ENCODE results near the gene GABRA4.
A peak's percentile ranks its signal among the peaks of the same experiment; 100 is the strongest.

Gene GABRA4
- total RNA-seq: 0 to 0.33 (median 0.12) reads per million in 18 experiments

GRCh38 chr4:46993075-46994006 is at the start of gene GABRA4:
Gene GABRA4, minus strand, starts transcription at chr4:46993581. Its CDS starts 157 bp downstream, at chr4:46993424.
- DNase-seq: no peak

DNA sequence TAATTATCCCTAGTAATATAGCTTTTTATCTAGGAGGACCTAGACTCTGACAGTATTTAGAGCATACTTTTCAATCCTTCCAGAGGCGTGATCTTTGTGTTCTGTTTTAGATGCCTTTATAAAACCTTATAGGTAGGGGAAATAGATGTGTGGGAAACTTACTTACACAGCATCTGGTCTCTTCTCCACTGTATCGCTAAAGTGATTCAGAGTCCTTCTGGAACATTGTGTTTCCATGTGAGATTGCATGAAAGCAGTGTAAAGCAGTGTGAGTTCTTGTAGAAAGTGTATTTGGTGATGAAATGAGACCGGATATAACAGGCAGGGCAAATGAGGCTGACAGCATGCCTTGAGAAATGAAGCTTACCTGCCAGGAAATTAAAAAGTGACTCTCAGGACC is 47.4 kb upstream of the GABRA4 start:
- no peak for DNase-seq

- DNase-seq: no peak
Measured at GRCh38 chr4:47038263-47038662, 44.9 kb upstream of the GABRA4 start.

- DNase-seq: peak in 1 of 2 donors; percentile 14
Measured at GRCh38 chr4:47032405-47033106, 39.2 kb upstream of the GABRA4 start.

GRCh38 chr4:47031751-47032404 is 38.5 kb upstream of the GABRA4 start:
- DNase-seq: no peak

DNA sequence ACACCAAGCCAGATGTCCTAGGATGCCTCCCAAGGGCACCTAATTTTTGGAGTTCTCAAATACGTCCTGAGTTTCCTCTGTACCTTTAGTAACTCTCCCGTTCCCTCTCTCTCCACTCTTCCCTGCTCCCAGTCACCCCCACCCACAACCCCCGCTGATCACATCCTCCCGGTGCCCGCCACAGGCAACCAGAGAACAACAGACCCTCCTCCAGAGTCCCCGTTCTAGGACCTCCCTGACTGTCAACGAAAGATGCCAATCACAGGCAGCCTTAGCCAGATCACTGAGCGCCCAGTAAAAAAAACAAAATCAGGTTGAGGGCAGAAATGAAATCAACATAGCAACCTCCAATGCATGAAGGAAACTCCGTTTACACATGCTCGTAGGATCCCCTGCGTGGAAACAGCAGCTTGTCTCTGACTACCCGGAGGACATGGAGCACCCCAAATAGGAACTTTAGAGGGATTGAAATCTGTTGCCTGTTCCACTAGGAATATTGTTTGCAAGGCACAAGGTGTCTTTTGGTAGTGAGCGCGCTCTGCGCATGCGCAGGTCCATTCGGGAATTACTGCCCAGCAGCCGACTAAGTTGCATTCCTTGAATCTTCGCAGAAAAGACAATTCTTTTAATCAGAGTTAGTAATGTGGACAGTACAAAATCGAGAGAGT is 37.8 kb upstream of the GABRA4 start, which contains the start of gene GABRB1:
TSS of gene GABRB1 (plus strand) at position 557 of the 668 bp plus-strand sequence.
- DNase-seq: no peak

- DNase-seq: no peak
Measured at GRCh38 chr4:47017494-47017893, 24.1 kb upstream of the GABRA4 start.

DNA sequence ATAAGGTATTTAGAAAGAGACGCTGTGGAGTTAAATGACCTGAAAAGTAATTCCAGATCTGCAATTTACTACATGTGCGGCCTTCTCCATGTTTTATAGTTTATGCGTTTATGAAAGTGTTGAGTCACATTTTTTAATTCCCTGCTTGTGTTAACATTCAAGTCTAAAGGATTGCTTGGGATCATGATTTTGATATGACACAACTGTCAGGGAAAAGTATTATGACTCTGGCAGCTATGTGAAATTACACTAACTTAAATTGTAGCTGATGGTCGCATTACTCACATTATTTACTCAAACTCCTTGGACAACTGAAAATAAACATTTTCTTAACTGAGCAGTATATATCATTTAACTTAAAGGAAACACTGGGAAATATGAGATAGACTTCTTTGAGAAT is 23.7 kb upstream of the GABRA4 start:
- DNase-seq: no peak

- DNase-seq: no peak
Measured at GRCh38 chr4:47013373-47013772, 20.0 kb upstream of the GABRA4 start.

- DNase-seq: no peak
Measured at GRCh38 chr4:47012676-47013075, 19.3 kb upstream of the GABRA4 start.

GRCh38 chr4:47010912-47011446 is 17.6 kb upstream of the GABRA4 start:
- no peak for DNase-seq

DNA sequence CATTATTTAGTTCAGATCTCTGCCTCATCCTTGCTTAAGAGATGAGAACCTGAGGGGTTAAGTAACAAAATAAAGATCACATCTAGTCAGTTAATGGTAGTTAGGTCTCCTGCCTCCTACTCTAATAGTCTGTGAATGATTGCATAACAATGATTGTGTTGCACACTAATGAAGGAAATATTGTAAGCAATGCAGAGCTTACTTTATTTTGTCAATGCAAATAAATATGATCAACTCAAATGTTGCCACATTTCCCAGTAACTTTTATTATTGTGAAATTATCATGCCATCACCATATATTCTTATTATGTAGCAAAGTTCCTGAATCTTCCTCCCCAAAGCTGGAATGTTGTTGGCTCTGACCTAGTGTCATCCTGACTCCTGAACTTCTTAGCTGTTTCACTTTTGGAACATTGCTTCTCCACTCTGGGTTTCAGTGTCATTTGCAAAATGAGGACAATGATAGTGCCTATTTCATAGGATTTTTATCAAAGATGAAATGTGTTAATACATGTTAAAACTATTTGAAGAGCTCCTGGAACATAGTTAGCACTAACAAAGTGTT is 17.0 kb upstream of the GABRA4 start:
- no peak for DNase-seq

- no peak for DNase-seq
Measured at GRCh38 chr4:47002580-47002979, 9.2 kb upstream of the GABRA4 start.

DNA sequence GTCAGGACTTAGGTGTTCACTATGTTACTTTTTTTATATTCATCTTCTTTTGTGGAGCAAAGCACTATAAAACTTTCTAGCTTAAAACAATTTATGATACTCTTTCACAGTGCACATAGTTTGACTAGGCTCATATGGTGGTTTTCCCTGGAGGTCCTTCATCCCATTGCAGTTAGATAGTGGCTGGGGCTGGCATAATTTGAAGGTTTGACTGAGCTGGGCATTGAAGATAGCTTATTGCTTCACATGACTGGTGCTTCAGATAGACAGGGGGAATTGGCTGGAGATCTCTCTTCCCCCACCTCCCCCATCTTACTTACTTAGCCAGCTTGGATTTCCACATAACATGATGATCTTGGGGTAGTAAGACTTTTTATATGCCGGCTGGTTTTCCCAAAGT is 7.0 kb upstream of the GABRA4 start:
- no peak for DNase-seq

DNA sequence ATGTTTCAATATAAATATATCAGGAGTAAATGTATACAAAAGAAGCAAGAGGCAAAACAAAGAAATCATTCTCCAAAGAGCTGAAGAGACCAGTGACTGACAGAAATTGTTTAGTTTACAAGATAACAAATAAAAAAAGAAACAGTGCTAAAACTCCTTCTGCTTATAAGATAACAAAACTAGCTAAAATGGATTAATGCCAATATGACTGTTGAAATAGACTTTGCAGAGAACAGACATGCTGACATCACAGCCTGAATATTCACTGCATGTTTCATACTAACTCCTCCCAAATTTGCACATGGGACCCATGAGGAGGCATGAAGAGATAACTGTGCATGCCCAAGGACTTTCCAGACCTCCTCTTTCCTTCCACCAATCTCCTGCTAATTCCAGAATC is 6.2 kb upstream of the GABRA4 start:
- no peak for DNase-seq

DNA sequence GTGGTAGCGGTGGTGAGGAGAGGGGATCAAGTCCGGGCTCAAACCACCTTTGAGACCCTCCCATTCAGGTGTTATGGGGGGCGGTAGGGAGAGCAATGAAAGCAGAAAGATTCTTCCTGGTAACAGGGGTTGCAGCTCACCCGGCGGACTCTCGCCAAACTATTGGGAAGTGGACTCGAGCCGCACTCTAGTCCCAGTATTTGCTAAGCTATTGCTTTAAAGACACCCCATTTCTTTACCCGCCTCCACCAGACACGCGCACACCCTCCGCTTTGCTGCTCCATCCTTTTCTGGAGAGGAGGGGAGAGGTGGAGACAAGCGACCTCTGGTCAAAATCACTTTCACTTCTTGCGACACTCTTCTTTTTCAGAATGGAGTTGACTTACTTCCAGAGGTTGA is 625 bp upstream of the GABRA4 start:
- no peak for DNase-seq

GRCh38 chr4:46992338-46992737 is 1.0 kb downstream of the GABRA4 start:
- no peak for DNase-seq

- no peak for DNase-seq
Measured at GRCh38 chr4:46986922-46987638, 6.3 kb downstream of the GABRA4 start.

GRCh38 chr4:46984781-46985180 is 8.6 kb downstream of the GABRA4 start:
- DNase-seq: no peak

DNA sequence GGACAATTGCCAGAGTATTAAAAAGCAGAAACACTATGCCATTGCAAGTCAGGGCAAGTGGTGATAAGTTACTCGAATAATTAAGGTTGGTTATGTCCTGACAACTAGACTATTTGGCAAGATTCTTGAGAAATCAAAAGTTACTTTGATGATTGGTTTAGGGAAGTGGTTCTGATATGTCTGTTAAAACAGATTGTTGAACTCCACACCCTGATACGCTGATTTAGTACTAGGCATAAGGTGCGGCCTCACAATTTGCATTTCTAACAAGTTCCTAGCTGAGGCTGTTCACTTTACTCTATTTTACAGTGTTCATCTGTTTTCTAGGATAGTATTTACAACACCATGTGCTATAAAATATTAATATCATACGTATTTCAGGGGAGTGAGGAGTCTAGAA is 12.5 kb downstream of the GABRA4 start:
- no peak for DNase-seq

DNA sequence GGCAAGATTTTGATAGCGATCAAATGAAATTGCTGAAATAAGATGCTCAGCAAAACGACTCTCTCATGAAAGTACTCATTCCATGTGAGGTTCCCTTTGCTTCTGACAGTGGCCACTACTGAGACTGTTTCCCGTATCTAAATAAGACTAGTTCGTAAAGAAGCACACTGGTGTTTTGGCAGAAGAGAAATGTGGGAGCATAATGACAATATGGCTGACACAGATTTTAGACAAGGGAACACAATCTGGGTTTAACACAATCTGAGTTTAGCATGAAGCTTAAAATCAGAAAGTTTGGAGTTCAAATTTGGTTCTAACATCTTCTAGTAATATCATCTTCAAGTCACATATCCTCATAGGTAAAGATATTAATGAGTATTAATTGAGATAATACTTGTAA is 13.7 kb downstream of the GABRA4 start:
- no peak for DNase-seq

Data from inflammatory macrophage (primary cell).